SK-N-SH (cell line): Measurements from ENCODE around the gene LIMA1. TPM values are rescaled to one million over a fixed set of nuclear protein-coding genes. Genes with fewer than 3 reads are reported as not detected.

ENCODE experiments used
- CTCF ChIA-PET: fragments of 300-600, 350-600 bp; formaldehyde crosslinking; extraction: SDS; loops from one replicate; lab custom pipeline; 2021; lab: Yijun Ruan, JAX
- POLR2A ChIA-PET: fragments of 350-600 bp; sonication (Branson Sonifier 250); formaldehyde crosslinking; extraction: SDS; loops from one replicate; lab custom pipeline; 2020; ENCODE audit warnings: antibody characterized with exemption, inconsistent platforms; lab: Yijun Ruan, JAX
- DNase-seq: peaks from one replicate; pipeline ENCODE4 v3.0.0; 2012
- H2AFZ ChIP-seq: fragments of 200-600 bp; sonication (generic); 2 replicates; pipeline ENCODE4 v1.8.1; 2016; ENCODE audit warnings: antibody characterized with exemption, mild to moderate bottlenecking, low read depth
- H3F3A ChIP-seq: fragments of 200-600 bp; sonication (generic); replicated peaks from 2 replicates; pipeline ENCODE3; 2016; ENCODE audit warnings: antibody characterized with exemption, mild to moderate bottlenecking; ENCODE audit not compliant: insufficient read depth
- H3K27ac ChIP-seq, 2 experiments: fragments of 200-500 bp in 1 of 2; fragments of 200-600 bp in 1 of 2; sonication (Bioruptor generic) in 1 of 2; sonication (generic), shearing (Covaris generic) in 1 of 2; 2 replicates each; pipeline versions ENCODE4 v1.5.1 to v1.6.1; 2014 to 2016; ENCODE audit warnings: low read depth in 2 of 2, inconsistent platforms in 1 of 2, low read length in 1 of 2, mild to moderate bottlenecking in 1 of 2, mixed read lengths in 1 of 2
- H3K27me3 ChIP-seq: fragments of 200-600 bp; sonication (generic), shearing (Covaris generic); 2 replicates; pipeline ENCODE4 v1.6.1; 2016; ENCODE audit warnings: mixed run types; ENCODE audit not compliant: insufficient read depth
- H3K36me3 ChIP-seq, 2 experiments: fragments of 200-500 bp in 1 of 2; fragments of 200-600 bp in 1 of 2; sonication (Bioruptor generic) in 1 of 2; sonication (generic) in 1 of 2; replicated peaks in 1 of 2; 2 replicates each; pipeline versions ENCODE3 to v1.5.1; 2014 to 2016; ENCODE audit warnings: low read length in 1 of 2, mild to moderate bottlenecking in 1 of 2; ENCODE audit not compliant: insufficient read depth in 2 of 2, control insufficient read depth in 1 of 2
- H3K4me1 ChIP-seq, 2 experiments: fragments of 200-500 bp in 1 of 2; fragments of 200-600 bp in 1 of 2; sonication (Bioruptor generic) in 1 of 2; sonication (generic), shearing (Covaris generic) in 1 of 2; 2 replicates each; pipeline versions ENCODE4 v1.5.1 to v1.6.1; 2014 to 2016; ENCODE audit warnings: low read depth in 1 of 2, low read length in 1 of 2, mixed run types in 1 of 2; ENCODE audit not compliant: insufficient read depth in 2 of 2, control insufficient read depth in 1 of 2
- H3K4me2 ChIP-seq: fragments of 200-600 bp; sonication (generic), shearing (Covaris generic); 2 replicates; pipeline ENCODE4 v1.6.1; 2017; ENCODE audit warnings: mixed run types
- H3K4me3 ChIP-seq, 2 experiments: fragments of 200-500 bp in 1 of 2; fragments of 200-600 bp in 1 of 2; sonication (Bioruptor generic) in 1 of 2; sonication (generic), shearing (Covaris generic) in 1 of 2; 2 replicates each; pipeline versions ENCODE4 v1.5.1 to v1.8.1; 2014 to 2016; ENCODE audit warnings: low read depth in 2 of 2, inconsistent platforms in 1 of 2, low read length in 1 of 2, mild to moderate bottlenecking in 1 of 2, mixed read lengths in 1 of 2, moderate library complexity in 1 of 2
- H3K79me2 ChIP-seq: fragments of 200-600 bp; sonication (generic); 2 replicates; pipeline ENCODE4 v1.8.1; 2017; ENCODE audit warnings: mild to moderate bottlenecking; ENCODE audit not compliant: insufficient read depth
- H3K9ac ChIP-seq: fragments of 200-600 bp; sonication (generic); 2 replicates; pipeline ENCODE4 v1.6.1; 2017; ENCODE audit warnings: mixed run types
- H3K9me2 ChIP-seq: fragments of 200-600 bp; sonication (generic); 2 replicates; pipeline ENCODE4 v1.6.1; 2017; ENCODE audit warnings: mixed run types
- H3K9me3 ChIP-seq: fragments of 200-600 bp; sonication (generic); 2 replicates; pipeline ENCODE4 v1.6.1; 2017; ENCODE audit warnings: mixed run types, mild to moderate bottlenecking, moderate library complexity
- H4K20me1 ChIP-seq: fragments of 200-600 bp; sonication (generic); 2 replicates; pipeline ENCODE4 v1.6.1; 2017; ENCODE audit warnings: mild to moderate bottlenecking, mixed run types; ENCODE audit not compliant: insufficient read depth
- CHD2 ChIP-seq: fragments of 150-350 bp; IDR thresholded peaks from 2 replicates; pipeline ENCODE4 v1.6.1; 2018; ENCODE audit warnings: low read length; ENCODE audit not compliant: partially characterized antibody
- ELF1 ChIP-seq: IDR thresholded peaks from 2 replicates; pipeline ENCODE4 v1.4.0; 2012
- FOSL2 ChIP-seq: IDR thresholded peaks from 2 replicates; pipeline ENCODE4 v1.4.0; 2012; ENCODE audit warnings: low read depth, mild to moderate bottlenecking, moderate library complexity, borderline replicate concordance
- GABPA ChIP-seq: IDR thresholded peaks from 2 replicates; pipeline ENCODE4 v1.4.0; 2012; ENCODE audit warnings: low read depth, mild to moderate bottlenecking
- GATA2 ChIP-seq: sonication (generic); formaldehyde crosslinking; IDR thresholded peaks from 2 replicates; pipeline ENCODE4 v1.5.0; 2020; ENCODE audit warnings: mild to moderate bottlenecking, missing genetic modification reagents
- IRF3 ChIP-seq: fragments of 150-350 bp; IDR thresholded peaks from 2 replicates; pipeline ENCODE4 v1.6.1; 2016; ENCODE audit warnings: mild to moderate bottlenecking, low read depth, low read length
- JUND ChIP-seq: IDR thresholded peaks from 2 replicates; pipeline ENCODE4 v1.4.0; 2012
- MEF2A ChIP-seq: IDR thresholded peaks from 2 replicates; pipeline ENCODE4 v1.4.0; 2012; ENCODE audit warnings: low read depth, borderline replicate concordance
- MXI1 ChIP-seq: IDR thresholded peaks from 2 replicates; pipeline ENCODE4 v1.6.1; 2012; ENCODE audit warnings: mild to moderate bottlenecking, low read depth, low read length, improper control_type of control experiment
- NFIC ChIP-seq: IDR thresholded peaks from 2 replicates; pipeline ENCODE4 v1.4.0; 2012; ENCODE audit warnings: borderline replicate concordance
- POLR2AphosphoS5 ChIP-seq: IDR thresholded peaks from 2 replicates; pipeline ENCODE4 v1.6.1; 2012; ENCODE audit warnings: low read depth, low read length
- REST ChIP-seq: IDR thresholded peaks from 2 replicates; pipeline ENCODE4 v1.6.1; 2012; ENCODE audit warnings: mild to moderate bottlenecking, low read depth, low read length, moderate library complexity
- RFX5 ChIP-seq: IDR thresholded peaks from 2 replicates; pipeline ENCODE4 v1.6.1; 2012; ENCODE audit warnings: mild to moderate bottlenecking, improper control_type of control experiment, low read length
- RXRA ChIP-seq: IDR thresholded peaks from 2 replicates; pipeline ENCODE4 v1.4.0; 2012; ENCODE audit warnings: low read depth, mild to moderate bottlenecking, borderline replicate concordance
- SMC3 ChIP-seq: IDR thresholded peaks from 2 replicates; pipeline ENCODE4 v1.6.1; 2012; ENCODE audit warnings: low read depth, low read length, improper control_type of control experiment
- TCF12 ChIP-seq: IDR thresholded peaks from 2 replicates; pipeline ENCODE4 v1.4.0; 2012
- TEAD4 ChIP-seq: IDR thresholded peaks from 2 replicates; pipeline ENCODE4 v1.4.0; 2012; ENCODE audit warnings: mild to moderate bottlenecking, borderline replicate concordance; ENCODE audit not compliant: insufficient read depth
- USF1 ChIP-seq: IDR thresholded peaks from 2 replicates; pipeline ENCODE4 v1.4.0; 2012; ENCODE audit warnings: low read depth, borderline replicate concordance
- WGBS: methylation state at CpG from one replicate; pipeline ENCODE4 v1.1.6; 2017; ENCODE audit warnings: low lambda C conversion rate; 5-methylcytosine and 5-hydroxymethylcytosine counted together
- polyA plus RNA-seq, 3 experiments: library from polyadenylated mRNA; depleted of rRNA; stranded (reverse); fragments of >200 nt; gene quantifications; 2 replicates each; pipeline ENCODE4 v1.2.3, GENCODE V29; 2012

The LIMA1 gene
- polyA plus RNA-seq, 1 of the 3 experiments (the other 2 are of a cell fraction): 96.6 TPM

GRCh38 chr12:50129290-50129689, 154.0 kb downstream of the LIMA1 start:
- Histone ChIP-seq H3K9ac (no peak overlapping the region), H3K27ac (peak overlapping the region; percentile 20 to 39; a peak in 2 of 4 replicates), H3K4me1 (peaks cover 3 to 5% of the 10 kb centered on the region in 2 experiments; a peak in 2 of 4 replicates), H3F3A (peaks cover 23% of the 10 kb centered on the region), H4K20me1 (no peaks in the 10 kb centered on the region), H3K27me3 (no peaks in the 10 kb centered on the region), H2AFZ (no peak overlapping the region), H3K36me3 (peaks cover 36 to 58% of the 10 kb centered on the region in 2 experiments), H3K4me2 (no peak overlapping the region), H3K9me2 (no peaks in the 10 kb centered on the region), H3K79me2 (peaks cover 26% of the 10 kb centered on the region), H3K4me3 (no peak overlapping the region), H3K9me3 (no peaks in the 10 kb centered on the region)
- DNase-seq: no peak
- TF ChIP-seq RFX5 (no peak), REST (no peak), CHD2 (no peak), MEF2A (no peak), TCF12 (no peak), FOSL2 (no peak), MXI1 (no peak), SMC3 (no peak), POLR2AphosphoS5 (no peak), IRF3 (no peak), ELF1 (no peak)
- ChIA-PET POLR2A (interaction anchor here (0.7 to 1.6 kb wide), 3 partner anchors 16 to 57 kb away, joined by 3 to 5 read pairs (median 4); partner anchors contain the start of gene COX14), CTCF (interaction anchor here (0.6 to 10.9 kb wide), 11 partner anchors 10 to 185 kb away, joined by 3 to 84 read pairs (median 5); partner anchors contain the start of gene COX14)
- WGBS: 97% methylated on average over 4 of the region's 4 CpGs

GRCh38 chr12:50127546-50127945, 155.8 kb downstream of the LIMA1 start:
- H3K4me1 ChIP-seq: peaks cover 3 to 5% of the 10 kb centered on the region in 2 experiments; a peak in 2 of 4 replicates
- no peak overlapping the region for H3K9ac ChIP-seq
- TF ChIP-seq TCF12 (no peak), NFIC (no peak), TEAD4 (no peak), ELF1 (no peak), RXRA (no peak), JUND (no peak), USF1 (no peak), REST (no peak), GABPA (no peak), POLR2AphosphoS5 (no peak), GATA2 (CRISPR knock-in tag) (no peak)
- H3K27me3 ChIP-seq: no peaks in the 10 kb centered on the region
- no peak overlapping the region for H2AFZ ChIP-seq
- peaks cover 21% of the 10 kb centered on the region for H3F3A ChIP-seq
- ChIA-PET CTCF (interaction anchor here (0.9 to 10.9 kb wide), 4 partner anchors 13 to 187 kb away, joined by 3 to 84 read pairs (median 6); partner anchors contain the start of gene COX14), POLR2A (interaction anchor here (0.8 kb wide), 1 partner anchor 42 kb away, joined by 3 read pairs; the partner anchor contains the start of gene SMARCD1)
- WGBS: 92% methylated on average over 2 of the region's 2 CpGs
- H3K36me3 ChIP-seq: peaks cover 27 to 50% of the 10 kb centered on the region in 2 experiments
- no peaks in the 10 kb centered on the region for H3K9me3 ChIP-seq
- peaks cover 26% of the 10 kb centered on the region for H3K79me2 ChIP-seq
- DNase-seq: no peak
- H3K4me2 ChIP-seq: no peak overlapping the region
- H3K9me2 ChIP-seq: no peaks in the 10 kb centered on the region
- H3K4me3 ChIP-seq: no peak overlapping the region
- H4K20me1 ChIP-seq: no peaks in the 10 kb centered on the region
- H3K27ac ChIP-seq: no peak overlapping the region
